CD4-positive, alpha-beta memory T cell (primary cell): ENCODE measurements around the gene ASB14. TPM values are rescaled to one million over a fixed set of nuclear protein-coding genes. Genes with fewer than 3 reads are reported as not detected.

Source experiments
- polyA plus RNA-seq, 2 donors: library from polyadenylated mRNA; unstranded; fragments of 300-500 nt; fragmentation: Illumina TruSeq; gene quantifications; one replicate each; pipeline ENCODE4 v1.2.3, GENCODE V29; 2021
- total RNA-seq, 2 experiments: library from RNA; stranded (reverse); gene quantifications; one replicate each; pipeline ENCODE4 v1.2.3, GENCODE V29; 2021

The ASB14 gene
- total and polyA plus RNA-seq, 4 experiments from 2014 or later, result 0.11 to 0.29 TPM; not detected in 2

Other genes starting within 250 kb of the ASB14 start
- not detected for gene SPATA12, start 232.0 kb downstream of the ASB14 start, total RNA-seq
- gene SPATA12, start 232.0 kb downstream of the ASB14 start, polyA plus RNA-seq, result not detected
- not detected for gene IL17RD, start 127.3 kb downstream of the ASB14 start, total RNA-seq
- gene IL17RD, start 127.3 kb downstream of the ASB14 start, polyA plus RNA-seq, result not detected
- not detected for gene HESX1, start 92.7 kb downstream of the ASB14 start, total RNA-seq
- gene HESX1, start 92.7 kb downstream of the ASB14 start, polyA plus RNA-seq, result not detected
- 10 to 100 TPM; 30.9 to 33.6 TPM for gene APPL1, start 65.0 kb downstream of the ASB14 start, total RNA-seq
- gene APPL1, start 65.0 kb downstream of the ASB14 start, polyA plus RNA-seq, result 10 to 100 TPM; 28.1 to 50.5 TPM